IMR-90 (cell line): ENCODE results near the gene ZEB2. TPM values are rescaled to one million over a fixed set of nuclear protein-coding genes. Genes with fewer than 3 reads are reported as not detected.
A peak's percentile ranks its signal among the peaks of the same experiment; 100 is the strongest.

Experiments used
- ATAC-seq: fragments of 200-7000 bp; cut with Tn5 transposase; 2 replicates; pipeline ENCODE4 v1.9.1; 2020; ENCODE audit warnings: low read depth, mild to moderate bottlenecking, moderate library complexity
- BruUV-seq: library from RNA; stranded (reverse); fragments of 400-500 nt; replicated peaks from 2 replicates; lab custom pipeline; 2021; lab: Mats Ljungman, UMichigan
- CTCF ChIA-PET: fragments of 300-600 bp; formaldehyde crosslinking; extraction: SDS; loops from one replicate; lab custom pipeline; 2021; ENCODE audit warnings: antibody characterized with exemption; lab: Yijun Ruan, JAX
- POLR2A ChIA-PET: fragments of 300-600 bp; sonication (Branson Sonifier 250); formaldehyde crosslinking; loops from one replicate; lab custom pipeline; 2022; ENCODE audit warnings: antibody characterized with exemption; ENCODE audit not compliant: unreplicated experiment; lab: Charles Lee
- DNase-seq: peaks from one replicate; pipeline ENCODE4 v3.0.0; 2013
- H2AFZ ChIP-seq: replicated peaks from 2 replicates; pipeline ENCODE3; 2013; ENCODE audit warnings: low read length, mild to moderate bottlenecking; ENCODE audit not compliant: poor library complexity
- H2AK5ac ChIP-seq: 2 replicates; pipeline ENCODE4 v1.6.1; 2013; ENCODE audit warnings: low read depth, low read length, inconsistent platforms
- H2AK9ac ChIP-seq: replicated peaks from 2 replicates; pipeline ENCODE3; 2013; ENCODE audit warnings: mild to moderate bottlenecking, low read depth, low read length, moderate library complexity; ENCODE audit not compliant: poor library complexity
- H2BK120ac ChIP-seq: 2 replicates; pipeline ENCODE4 v1.6.1; 2013; ENCODE audit warnings: low read depth, low read length, inconsistent platforms
- H2BK15ac ChIP-seq: 3 replicates; pipeline ENCODE4 v1.6.1; 2013; ENCODE audit warnings: low read depth, low read length, inconsistent platforms
- H2BK20ac ChIP-seq: 2 replicates; pipeline ENCODE4 v1.6.1; 2013; ENCODE audit warnings: low read depth, mild to moderate bottlenecking, inconsistent platforms, low read length, moderate library complexity
- H2BK5ac ChIP-seq: 2 replicates; pipeline ENCODE4 v1.6.1; 2013; ENCODE audit warnings: mild to moderate bottlenecking, low read depth, low read length, inconsistent platforms; ENCODE audit not compliant: poor library complexity, severe bottlenecking
- H3K14ac ChIP-seq: replicated peaks from 2 replicates; pipeline ENCODE4 v1.6.1; 2013; ENCODE audit warnings: low read depth, low read length, inconsistent platforms
- H3K18ac ChIP-seq: 2 replicates; pipeline ENCODE4 v1.6.1; 2013; ENCODE audit warnings: low read depth, low read length, control low read depth
- H3K23ac ChIP-seq: 2 replicates; pipeline ENCODE4 v1.6.1; 2013; ENCODE audit warnings: low read depth, low read length, inconsistent platforms
- H3K27ac ChIP-seq: 2 replicates; pipeline ENCODE4 v1.5.1; 2013; ENCODE audit warnings: mild to moderate bottlenecking, control low read depth, low read length; ENCODE audit not compliant: insufficient read depth
- H3K27me3 ChIP-seq: 2 replicates; pipeline ENCODE4 v1.6.1; 2013; ENCODE audit warnings: low read length; ENCODE audit not compliant: control insufficient read depth, insufficient read depth
- H3K36me3 ChIP-seq: 2 replicates; pipeline ENCODE4 v1.6.1; 2013; ENCODE audit warnings: low read length, mixed read lengths; ENCODE audit not compliant: control insufficient read depth, insufficient read depth
- H3K4ac ChIP-seq: 2 replicates; pipeline ENCODE4 v1.6.1; 2013; ENCODE audit warnings: low read depth, low read length, inconsistent platforms
- H3K4me1 ChIP-seq: 2 replicates; pipeline ENCODE4 v1.6.1; 2013; ENCODE audit warnings: low read length, mixed read lengths; ENCODE audit not compliant: control insufficient read depth, insufficient read depth
- H3K4me2 ChIP-seq: 2 replicates; pipeline ENCODE4 v1.6.1; 2013; ENCODE audit warnings: low read depth, mild to moderate bottlenecking, control low read depth, low read length, moderate library complexity
- H3K4me3 ChIP-seq: 2 replicates; pipeline ENCODE4 v1.5.1; 2013; ENCODE audit warnings: low read depth, mild to moderate bottlenecking, control low read depth, low read length, moderate library complexity; ENCODE audit not compliant: insufficient read depth
- H3K56ac ChIP-seq: 2 replicates; pipeline ENCODE4 v1.6.1; 2013; ENCODE audit warnings: low read length, inconsistent platforms; ENCODE audit not compliant: insufficient read depth; ENCODE audit errors: extremely low read depth
- H3K79me1 ChIP-seq, 2 experiments: 2 replicates each; pipeline ENCODE4 v1.6.1; 2013; ENCODE audit warnings: low read length in 2 of 2, inconsistent platforms in 1 of 2, low read depth in 1 of 2
- H3K9ac ChIP-seq: 2 replicates; pipeline ENCODE4 v1.6.1; 2013; ENCODE audit warnings: low read depth, low read length, control low read depth
- H3K9me1 ChIP-seq: 2 replicates; pipeline ENCODE4 v1.6.1; 2013; ENCODE audit warnings: low read length, inconsistent platforms; ENCODE audit not compliant: insufficient read depth
- H3K9me3 ChIP-seq: 2 replicates; pipeline ENCODE4 v1.6.1; 2013; ENCODE audit warnings: low read length; ENCODE audit not compliant: control insufficient read depth, insufficient read depth
- H4K20me1 ChIP-seq: 2 replicates; pipeline ENCODE4 v1.6.1; 2013; ENCODE audit warnings: low read length, inconsistent platforms; ENCODE audit not compliant: insufficient read depth
- H4K5ac ChIP-seq: 2 replicates; pipeline ENCODE4 v1.6.1; 2013; ENCODE audit warnings: mild to moderate bottlenecking, low read depth, low read length, control low read depth
- H4K8ac ChIP-seq, 2 experiments: 2 replicates each; pipeline ENCODE4 v1.6.1; 2013; ENCODE audit warnings: low read depth in 2 of 2, low read length in 2 of 2, control low read depth in 1 of 2, inconsistent platforms in 1 of 2
- H4K91ac ChIP-seq: 2 replicates; pipeline ENCODE4 v1.6.1; 2013; ENCODE audit warnings: low read depth, low read length, inconsistent platforms; ENCODE audit not compliant: insufficient read depth
- CEBPB ChIP-seq: IDR thresholded peaks from 2 replicates; pipeline ENCODE4 v1.6.1; 2012; ENCODE audit warnings: low read depth, low read length, improper control_type of control experiment
- CHD1 ChIP-seq: IDR thresholded peaks from 2 replicates; pipeline ENCODE4 v1.6.1; 2012; ENCODE audit warnings: low read depth, low read length, improper control_type of control experiment
- CTCF ChIP-seq: conservative IDR thresholded peaks from 2 replicates; pipeline ENCODE4 v1.5.1; 2012; ENCODE audit warnings: mild to moderate bottlenecking, low read depth, low read length, improper control_type of control experiment
- ELK1 ChIP-seq: fragments of 150-350 bp; IDR thresholded peaks from 2 replicates; pipeline ENCODE4 v1.6.1; 2016; ENCODE audit warnings: low read depth, mild to moderate bottlenecking, low read length, moderate library complexity, borderline replicate concordance
- FOS ChIP-seq: fragments of 150-350 bp; IDR thresholded peaks from 2 replicates; pipeline ENCODE4 v1.6.1; 2016; ENCODE audit warnings: low read depth, low read length
- MAZ ChIP-seq: IDR thresholded peaks from 2 replicates; pipeline ENCODE4 v1.6.1; 2012; ENCODE audit warnings: low read depth, mild to moderate bottlenecking, low read length, improper control_type of control experiment, moderate library complexity, borderline replicate concordance
- MXI1 ChIP-seq: IDR thresholded peaks from 2 replicates; pipeline ENCODE4 v1.6.1; 2012; ENCODE audit warnings: low read depth, mild to moderate bottlenecking, low read length, moderate library complexity, borderline replicate concordance
- NFE2L2 ChIP-seq: fragments of 150-350 bp; IDR thresholded peaks from 2 replicates; pipeline ENCODE4 v1.6.1; 2016; ENCODE audit warnings: low read depth, mild to moderate bottlenecking, low read length
- POLR2A ChIP-seq: IDR thresholded peaks from 2 replicates; pipeline ENCODE4 v1.6.1; 2012; ENCODE audit warnings: mild to moderate bottlenecking, low read depth, low read length
- RAD21 ChIP-seq: IDR thresholded peaks from 2 replicates; pipeline ENCODE4 v1.6.1; 2012; ENCODE audit warnings: low read length, improper control_type of control experiment
- RFX5 ChIP-seq: IDR thresholded peaks from 2 replicates; pipeline ENCODE4 v1.8.0; 2012; ENCODE audit warnings: low read depth, mild to moderate bottlenecking, low read length, moderate library complexity
- USF2 ChIP-seq: fragments of 150-350 bp; IDR thresholded peaks from 2 replicates; pipeline ENCODE4 v1.6.1; 2017; ENCODE audit warnings: mild to moderate bottlenecking, antibody characterized with exemption, low read length, low read depth
- dilution Hi-C: fragments of 300-500 bp; cut with HindIII; formaldehyde crosslinking; loops from one replicate; pipeline ENCODE4 v1.14.3; 2018; ENCODE audit warnings: low sequenced_read_pairs; ENCODE audit not compliant: unreplicated experiment
- in situ Hi-C: fragments of 300-500 bp; cut with MboI; formaldehyde crosslinking; loops from 3 replicates; pipeline ENCODE4 v1.14.3; 2019; ENCODE audit warnings: low sequenced_read_pairs, inconsistent platforms, mixed read lengths
- intact Hi-C: fragments of 100-400 bp; cut with micrococcal nuclease; formaldehyde crosslinking; loops from 2 replicates; pipeline ENCODE4 v1.10.0; 2022
- polyA plus RNA-seq, 3 experiments: library from polyadenylated mRNA; depleted of rRNA; stranded (reverse); fragments of >200 nt; gene quantifications; 2 replicates each; pipeline ENCODE4 v1.2.3, GENCODE V29; 2012; ENCODE audit warnings: low replicate concordance in 1 of 3
- total RNA-seq: library from RNA; depleted of rRNA; stranded (reverse); fragments of >200 nt; gene quantifications from 2 replicates; pipeline ENCODE4 v1.2.3, GENCODE V29; 2012

ZEB2 gene
- total and polyA plus RNA-seq, 2 of the 4 experiments (the other 2 are of a cell fraction) = 22.4 to 50.9 TPM

- no peak for ATAC-seq
- Histone ChIP-seq H2AK5ac (no peak overlapping the region), H4K91ac (no peak overlapping the region), H2AFZ (no peak overlapping the region), H2BK120ac (no peak overlapping the region), H3K9me1 (peaks cover 2% of the 10 kb centered on the region; the same call in 1 of the 2 replicates), H3K4ac (no peak overlapping the region), H3K27ac (no peak overlapping the region), H2BK5ac (no peak overlapping the region), H2BK15ac (no peak overlapping the region), H3K23ac (no peak overlapping the region), H3K18ac (no peak overlapping the region), H3K56ac (no peak overlapping the region), H4K5ac (no peak overlapping the region), H3K14ac (no peak overlapping the region), H2AK9ac (no peak overlapping the region), H3K4me1 (peaks cover 10% of the 10 kb centered on the region), H2BK20ac (peak overlapping the region; percentile 33; the same call in 1 of the 2 replicates), H3K79me1 (no peaks in the 10 kb centered on the region), H3K9me3 (no peaks in the 10 kb centered on the region), H4K8ac (no peak overlapping the region), H3K36me3 (no peaks in the 10 kb centered on the region), H4K20me1 (no peaks in the 10 kb centered on the region), H3K9ac (no peak overlapping the region), H3K4me2 (no peak overlapping the region), H3K27me3 (no peaks in the 10 kb centered on the region), H3K4me3 (no peak overlapping the region)
- ChIA-PET POLR2A (no interaction called here), CTCF (interaction anchor here (0.6 kb wide), 2 partner anchors 9 to 95 kb away, joined by 3 read pairs; no protein-coding TSS in a partner anchor)
- intact Hi-C loops (no loop called here), dilution Hi-C loops (no loop called here), in situ Hi-C loops (no loop called here)
- BruUV-seq = no TSS peak
- DNase-seq = no peak
- no peak for TF ChIP-seq CHD1
- no peak for TF ChIP-seq POLR2A
- TF ChIP-seq CTCF = no peak
- no peak for TF ChIP-seq MAZ
- no peak for TF ChIP-seq USF2
- TF ChIP-seq CEBPB = no peak
- no peak for TF ChIP-seq NFE2L2
- no peak for TF ChIP-seq RFX5
- no peak for TF ChIP-seq FOS
- no peak for TF ChIP-seq ELK1
- no peak for TF ChIP-seq RAD21
- no peak for TF ChIP-seq MXI1
Observed at GRCh38 chr2:144369416-144369815, 150.5 kb downstream of the ZEB2 start.
